ENCODE measurements around the gene SNX1.
"Not testable (repeated sequence)": the region's sequence is repeated elsewhere in the genome, so short reads cannot be mapped to it uniquely, and the experiment has no call there.

Gene SNX1

GRCh38 chr15:64082757-64083156 is 13.0 kb upstream of the SNX1 start:
- no peak for DNase-seq

- no peak for DNase-seq
These were observed 6.1 kb upstream of the SNX1 start for GRCh38 chr15:64089543-64090280.

DNA sequence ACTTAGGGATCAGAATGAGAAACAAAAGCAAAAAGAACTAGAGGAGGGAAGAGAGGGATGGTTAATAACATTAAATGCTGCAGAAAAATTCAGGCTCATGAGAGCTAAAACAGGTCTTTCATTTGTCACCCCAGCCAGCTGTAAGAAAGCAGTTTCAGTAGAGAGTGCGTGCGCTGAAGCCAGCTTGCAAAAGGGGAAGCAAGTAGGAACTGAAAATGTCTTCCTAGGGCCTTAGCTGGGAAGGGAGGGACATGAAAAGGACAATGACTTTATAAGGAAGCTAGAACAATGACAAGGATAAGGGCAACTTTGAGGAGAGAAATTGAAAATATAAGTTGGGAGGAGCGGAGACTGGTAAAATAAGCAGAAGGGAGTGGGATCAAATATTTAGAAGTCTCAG is 5.3 kb upstream of the SNX1 start:
- no peak for DNase-seq

GRCh38 chr15:64092075-64092820 is 3.5 kb upstream of the SNX1 start:
- DNase-seq: no peak

GRCh38 chr15:64092864-64093626 is 2.7 kb upstream of the SNX1 start:
- peak; percentile 39 for DNase-seq

DNA sequence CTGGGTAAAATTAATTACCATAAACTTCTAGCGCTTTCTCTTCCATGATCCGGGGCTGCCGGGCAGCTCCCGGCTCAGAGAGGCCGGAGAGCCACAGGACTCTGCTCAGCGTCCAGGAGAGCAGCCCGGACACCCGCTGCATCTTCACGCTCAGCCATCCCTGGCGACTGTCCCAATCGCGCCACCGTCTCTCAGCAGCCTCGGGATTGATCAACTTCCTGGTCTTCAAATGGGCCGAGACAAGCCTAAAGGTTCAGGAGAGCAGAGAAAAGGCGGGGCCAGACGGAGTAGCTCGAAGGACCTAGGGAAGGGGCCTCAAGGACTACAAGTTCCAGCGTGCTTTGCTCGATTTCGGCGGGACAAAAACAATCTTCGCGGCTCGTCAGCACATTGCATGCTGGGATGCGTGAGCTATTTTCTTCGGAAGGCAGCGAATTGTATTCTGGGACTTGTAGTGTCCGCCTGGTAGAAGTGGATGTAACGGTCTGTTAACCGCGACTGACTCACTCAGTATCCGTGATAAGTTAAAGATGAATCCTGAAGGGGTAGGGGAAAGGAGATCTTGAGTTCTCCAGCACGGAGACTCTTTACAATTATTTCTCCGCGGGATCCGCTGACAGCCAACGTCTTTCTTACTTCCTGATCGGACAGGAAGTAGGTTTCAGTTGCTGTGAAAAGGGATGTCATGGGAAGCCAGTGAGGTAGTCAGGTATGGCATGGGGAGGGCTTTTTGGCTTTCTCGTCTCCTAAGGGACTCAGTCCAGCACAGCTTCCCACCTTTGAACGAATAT is 2.0 kb upstream of the SNX1 start, which contains the start of gene CIAO2A:
Gene CIAO2A, minus strand, starts transcription at position 212 of the 791 bp plus-strand sequence. Its CDS starts 70 bp downstream, at position 142.
- DNase-seq: peak; percentile 94

DNA sequence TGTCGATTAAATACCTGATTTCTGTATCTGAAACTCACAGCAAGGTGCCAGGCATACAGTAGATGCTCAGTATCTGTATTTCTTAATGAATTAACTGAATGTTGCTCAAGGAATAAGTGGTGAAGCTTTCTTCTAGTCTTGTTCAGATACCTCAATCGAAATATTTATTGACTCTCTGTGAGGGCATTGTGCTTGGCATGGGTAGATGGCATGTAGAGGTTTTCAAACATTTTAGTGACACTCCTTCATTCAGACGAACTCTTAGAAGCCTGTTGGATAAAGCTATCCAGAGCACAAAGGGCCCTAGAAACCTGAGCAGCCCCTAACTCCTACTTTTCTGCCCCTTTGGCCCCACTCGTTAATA is 369 bp upstream of the SNX1 start:
- DNase-seq: no peak

DNA sequence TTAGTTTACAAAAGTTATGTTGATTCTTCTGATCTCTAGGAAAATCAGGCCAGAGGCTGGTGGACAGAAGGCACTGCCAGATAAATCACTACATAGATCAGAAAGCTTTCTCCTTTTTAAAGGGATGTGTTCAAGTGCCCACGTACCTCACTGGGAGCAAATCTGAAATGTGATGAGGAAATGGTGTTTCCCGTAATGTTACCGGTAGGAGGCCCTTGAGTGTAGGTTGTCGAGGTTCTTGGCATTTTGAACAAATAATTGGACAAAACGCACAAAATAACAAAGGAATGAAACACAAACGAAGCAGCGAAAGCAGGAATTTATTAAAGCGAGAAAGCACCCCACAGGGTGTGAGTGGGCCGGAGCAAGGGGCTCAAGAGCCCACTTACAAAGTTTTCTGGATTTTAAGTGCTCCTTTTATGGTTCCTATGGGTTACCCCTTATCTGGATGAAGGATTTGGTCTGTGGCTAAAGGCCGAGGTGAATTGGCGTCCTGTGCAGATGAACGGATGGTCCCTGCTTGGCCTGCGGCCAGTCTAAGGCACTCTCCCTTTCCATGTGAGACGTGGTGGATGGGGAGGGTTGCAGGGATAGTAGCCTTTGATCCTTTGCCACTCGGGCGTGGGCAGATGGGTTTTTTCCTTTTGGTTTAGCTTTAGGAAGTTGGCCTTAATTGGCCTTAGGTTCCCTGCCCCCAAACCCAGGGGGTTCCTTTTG is 1.0 kb downstream of the SNX1 start:
- no peak for DNase-seq

DNA sequence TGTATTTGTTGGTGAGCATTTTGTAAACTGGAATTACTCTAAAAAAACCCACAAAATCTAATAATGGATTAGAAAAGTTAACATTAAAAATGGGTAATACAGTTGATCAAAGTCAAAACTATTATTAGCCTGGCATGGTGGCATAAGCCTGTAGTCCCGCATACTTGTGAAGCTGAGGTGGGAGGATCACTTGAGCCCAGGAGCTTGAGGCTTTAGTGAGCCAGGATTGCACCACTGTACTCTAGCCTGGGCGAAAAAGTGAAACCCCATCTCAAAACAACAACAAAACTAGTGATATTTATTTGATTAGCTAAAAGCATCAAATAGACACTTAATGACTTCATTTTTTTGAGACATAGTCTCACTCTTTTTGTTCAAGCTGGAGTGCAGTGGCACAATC is 3.6 kb downstream of the SNX1 start:
- DNase-seq: no peak

GRCh38 chr15:64100958-64101357 is 5.2 kb downstream of the SNX1 start:
- DNase-seq: no peak

DNA sequence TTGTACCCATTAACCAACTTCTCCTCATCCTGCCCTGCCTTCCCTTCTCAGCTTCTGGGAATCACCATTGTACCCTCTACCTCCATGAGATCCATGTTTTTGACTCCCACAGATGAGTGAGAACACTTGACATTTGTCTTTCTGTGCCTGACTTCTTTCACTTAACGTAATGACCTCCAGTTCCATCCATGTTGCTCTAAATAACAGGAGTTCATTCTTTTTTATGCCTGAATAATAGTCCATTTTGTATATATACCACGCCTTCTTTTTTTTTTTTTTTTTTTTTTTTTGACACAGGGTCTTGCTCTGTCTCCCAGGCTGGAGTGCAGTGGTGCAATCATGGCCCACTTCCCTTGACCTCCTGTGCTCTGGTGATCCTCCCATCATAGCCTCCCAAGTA is 6.7 kb downstream of the SNX1 start:
- no peak for DNase-seq

- no peak for DNase-seq
These were observed 9.4 kb downstream of the SNX1 start for GRCh38 chr15:64105113-64105704.

GRCh38 chr15:64107337-64107736 is 11.6 kb downstream of the SNX1 start:
- DNase-seq: no peak

DNA sequence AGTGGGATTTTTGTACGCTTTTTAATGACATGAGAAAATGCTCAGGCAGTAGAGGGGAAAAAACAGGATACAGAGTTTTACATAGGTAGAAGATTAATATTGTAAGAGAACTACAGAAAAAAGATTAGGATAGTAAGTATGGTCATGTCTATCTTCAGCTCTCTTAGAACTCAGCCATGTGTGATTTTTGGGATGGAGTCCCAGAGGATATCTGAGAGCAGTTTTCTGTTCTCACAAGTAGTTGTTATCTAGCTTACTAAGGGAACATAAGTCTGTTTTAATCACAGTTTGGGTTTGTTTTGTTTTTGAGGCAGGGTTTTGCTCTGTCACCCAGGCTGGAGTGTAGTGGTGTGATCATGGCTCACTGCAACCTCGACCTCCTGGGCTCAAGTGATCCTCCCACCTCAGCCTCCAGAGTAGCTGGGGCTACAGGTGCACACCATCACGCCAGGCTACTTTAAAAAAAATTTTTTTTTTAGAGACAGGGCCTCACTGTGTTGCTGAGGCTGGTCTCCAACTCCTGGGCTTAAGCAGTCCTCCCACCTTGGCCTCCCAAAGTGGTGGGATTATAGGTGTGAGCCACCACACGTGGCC is 14.4 kb downstream of the SNX1 start:
- not testable (repeated sequence) for DNase-seq

- DNase-seq: no peak
These were observed 15.3 kb downstream of the SNX1 start for GRCh38 chr15:64110950-64111678.

GRCh38 chr15:64111679-64112050 is 15.9 kb downstream of the SNX1 start:
- DNase-seq: no peak

GRCh38 chr15:64112073-64112772 is 16.4 kb downstream of the SNX1 start:
- DNase-seq: no peak

GRCh38 chr15:64112904-64113303 is 17.1 kb downstream of the SNX1 start:
- no peak for DNase-seq

DNA sequence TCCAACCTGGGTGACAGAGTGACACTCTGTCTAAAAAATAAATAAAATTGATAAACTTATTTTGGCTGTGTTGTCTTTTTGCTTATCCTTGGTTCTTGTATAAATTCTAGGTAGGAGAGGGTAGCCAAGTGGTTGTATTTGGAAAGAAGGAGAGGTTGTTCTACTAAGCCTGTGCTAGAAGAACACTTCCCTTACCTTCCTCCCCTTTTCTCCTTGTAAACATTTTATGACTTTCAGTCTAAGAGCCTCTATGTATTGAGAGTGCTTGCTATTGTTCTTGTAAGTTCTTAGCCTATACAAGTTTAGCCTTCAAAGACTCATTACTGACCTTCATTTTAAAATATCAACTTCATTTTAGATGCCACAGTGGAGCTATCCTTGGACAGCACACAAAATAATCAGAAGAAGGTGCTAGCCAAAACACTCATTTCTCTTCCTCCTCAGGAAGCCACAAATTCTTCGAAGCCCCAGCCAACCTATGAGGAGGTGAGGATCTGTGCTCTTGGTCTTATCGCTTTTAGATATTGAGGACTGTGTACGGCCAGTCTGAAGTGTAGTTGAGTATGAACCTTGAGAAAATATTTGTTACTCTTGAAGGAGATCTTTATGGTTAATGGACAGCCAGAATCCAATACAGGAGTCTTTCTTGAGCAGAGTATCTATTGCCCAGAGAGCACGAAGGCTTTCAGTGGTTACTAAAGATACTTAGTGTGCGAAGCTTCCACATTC is 22.1 kb downstream of the SNX1 start:
- no peak for DNase-seq

Measured in stimulated activated CD4-positive, alpha-beta T cell treated with anti-CD3 and anti-CD28 coated beads, Interleukin-4, amount 100 ng/mL, for 24 hours (primary cell).